HepG2 (cell line): Measurements from ENCODE around the gene GRID1. TPM values are rescaled to one million over a fixed set of nuclear protein-coding genes. Genes with fewer than 3 reads are reported as not detected.

Source experiments
- ATAC-seq: fragments of 200-7000 bp; cut with Tn5 transposase; 3 replicates; pipeline ENCODE4 v1.9.1; 2020; ENCODE audit warnings: mild to moderate bottlenecking, moderate library complexity
- BruUV-seq: library from RNA; stranded (reverse); fragments of 400-500 nt; replicated peaks from 2 replicates; lab custom pipeline; 2021; lab: Mats Ljungman, UMichigan
- CTCF ChIA-PET: fragments of 300-600 bp; formaldehyde crosslinking; extraction: SDS; loops from one replicate; lab custom pipeline; 2021; ENCODE audit warnings: low total read pairs, inconsistent platforms, low intra/inter-chr PET ratio; lab: Yijun Ruan, JAX
- POLR2A ChIA-PET: fragments of 350-600 bp; sonication (Branson Sonifier 250); formaldehyde crosslinking; loops from one replicate; lab custom pipeline; 2020; ENCODE audit warnings: antibody characterized with exemption, inconsistent platforms; lab: Yijun Ruan, JAX
- DNase-seq: peaks from one replicate; pipeline ENCODE4 v3.0.0-alpha.2; 2015; ENCODE audit warnings: low spot score
- FAIRE-seq: peaks from 3 replicates; lab custom pipeline; 2011; peaks lifted over from hg19 to GRCh38; lab: Jason Lieb, UNC
- H2AFZ ChIP-seq: one replicate; pipeline ENCODE4 v1.6.1; 2011; ENCODE audit warnings: low read length, inconsistent platforms
- H3K27ac ChIP-seq: fragments of 300-600 bp; 3 replicates; pipeline ENCODE4 v1.8.0; 2011; ENCODE audit warnings: mixed run types, mild to moderate bottlenecking, mixed read lengths, low read length, inconsistent platforms; ENCODE audit not compliant: insufficient read depth; ENCODE audit errors: extremely low read length
- H3K27me3 ChIP-seq, 2 experiments: fragments of 200-600 bp in 1 of 2; 2 replicates in 1 of 2; 3 replicates in 1 of 2; pipeline versions ENCODE4 v1.6.0 to v1.8.0; 2011; ENCODE audit warnings: low read length in 2 of 2, mild to moderate bottlenecking in 2 of 2, moderate library complexity in 2 of 2, inconsistent platforms in 1 of 2; ENCODE audit not compliant: insufficient read depth in 2 of 2, control insufficient read depth in 1 of 2
- H3K36me3 ChIP-seq, 2 experiments: fragments of 200-600 bp in 1 of 2; replicated peaks in 1 of 2; 2 replicates in 1 of 2; 3 replicates in 1 of 2; pipeline versions ENCODE4 v1.5.1 to v1.8.0; 2011; ENCODE audit warnings: low read length in 2 of 2, inconsistent platforms in 1 of 2; ENCODE audit not compliant: insufficient read depth in 2 of 2, control insufficient read depth in 1 of 2
- H3K4me1 ChIP-seq: 2 replicates; pipeline ENCODE4 v1.5.1; 2012; ENCODE audit warnings: low read length, inconsistent platforms; ENCODE audit not compliant: insufficient read depth
- H3K4me2 ChIP-seq: 2 replicates; pipeline ENCODE4 v1.6.0; 2011; ENCODE audit warnings: low read depth, low read length, inconsistent platforms
- H3K4me3 ChIP-seq, 3 experiments: fragments of 200-600 bp in 1 of 3; sonication (generic), shearing (Covaris generic) in 1 of 3; replicated peaks in 1 of 3; 2 replicates each; pipeline ENCODE4 v1.5.1; 2011 to 2016; ENCODE audit warnings: low read length in 3 of 3, inconsistent platforms in 2 of 3, low read depth in 2 of 3, mild to moderate bottlenecking in 2 of 3, control low read depth in 1 of 3, mixed read lengths in 1 of 3; ENCODE audit not compliant: insufficient read depth in 1 of 3
- H3K79me2 ChIP-seq: one replicate; pipeline ENCODE4 v1.6.1; 2011; ENCODE audit warnings: low read length, inconsistent platforms; ENCODE audit not compliant: insufficient read depth
- H3K9ac ChIP-seq: 2 replicates; pipeline ENCODE4 v1.6.0; 2011; ENCODE audit warnings: mild to moderate bottlenecking, low read depth, low read length, inconsistent platforms; ENCODE audit not compliant: insufficient read depth
- H3K9me3 ChIP-seq: 2 replicates; pipeline ENCODE4 v1.5.1; 2012; ENCODE audit warnings: mild to moderate bottlenecking, low read length
- H4K20me1 ChIP-seq: 2 replicates; pipeline ENCODE4 v1.6.0; 2011; ENCODE audit warnings: inconsistent platforms, mild to moderate bottlenecking, low read length, moderate library complexity; ENCODE audit not compliant: insufficient read depth
- ATF1 ChIP-seq: IDR thresholded peaks from 2 replicates; pipeline ENCODE4 v1.6.1; 2016; ENCODE audit warnings: mild to moderate bottlenecking, control low read depth
- CREB3 ChIP-seq: sonication (generic); formaldehyde crosslinking; IDR thresholded peaks from 2 replicates; pipeline ENCODE4 v1.5.0; 2020; ENCODE audit warnings: missing genetic modification reagents
- CTCF ChIP-seq: sonication (generic); formaldehyde crosslinking; IDR thresholded peaks from 2 replicates; pipeline ENCODE4 v1.5.0; 2020; ENCODE audit warnings: mild to moderate bottlenecking, missing genetic modification reagents, moderate library complexity
- TP53 ChIP-seq: sonication (generic); formaldehyde crosslinking; conservative IDR thresholded peaks from 2 replicates; pipeline ENCODE4 v1.4.0; 2020; ENCODE audit warnings: missing genetic modification reagents
- XBP1 ChIP-seq: sonication (generic); formaldehyde crosslinking; IDR thresholded peaks from 2 replicates; pipeline ENCODE4 v1.5.0; 2020; ENCODE audit warnings: missing genetic modification reagents
- YY1 ChIP-seq: IDR thresholded peaks from 2 replicates; pipeline ENCODE4 v1.6.1; 2011; ENCODE audit warnings: low read length, low read depth, moderate library complexity, mild to moderate bottlenecking; ENCODE audit not compliant: insufficient read depth, insufficient replicate concordance
- ZNF317 ChIP-seq: sonication (generic); formaldehyde crosslinking; IDR thresholded peaks from 2 replicates; pipeline ENCODE4 v1.5.0; 2020; ENCODE audit warnings: mild to moderate bottlenecking, missing genetic modification reagents
- ZNF414 ChIP-seq: sonication (generic); formaldehyde crosslinking; IDR thresholded peaks from 2 replicates; pipeline ENCODE4 v1.5.0; 2020; ENCODE audit warnings: missing genetic modification reagents
- ZNF549 ChIP-seq: sonication (generic); formaldehyde crosslinking; IDR thresholded peaks from 2 replicates; pipeline ENCODE4 v1.5.0; 2020; ENCODE audit warnings: missing genetic modification reagents
- ZNF713 ChIP-seq: sonication (generic); formaldehyde crosslinking; IDR thresholded peaks from 2 replicates; pipeline ENCODE4 v1.4.0; 2020; ENCODE audit warnings: mild to moderate bottlenecking, missing genetic modification reagents
- WGBS: methylation state at CpG from one replicate; pipeline ENCODE4 v1.1.6; 2017; ENCODE audit warnings: low lambda C conversion rate; 5-methylcytosine and 5-hydroxymethylcytosine counted together
- in situ Hi-C: cut with HindIII; loops from 2 replicates; pipeline ENCODE4 v1.10.0; 2017; ENCODE audit warnings: low pct_unique_long_range_greater_than_20kb; ENCODE audit not compliant: extremely low pct_ligation_motif_present
- intact Hi-C: fragments of 100-400 bp; cut with micrococcal nuclease; formaldehyde crosslinking; loops from one replicate; pipeline ENCODE4 v1.10.0; 2022; ENCODE audit not compliant: unreplicated experiment
- polyA plus RNA-seq, 8 experiments: library from polyadenylated mRNA; depleted of rRNA in 3 of 8; stranded (reverse) in 7 of 8; unstranded in 1 of 8; fragments of >200 nt; fragmentation: Illumina TruSeq in 4 of 8; extraction: Trizol in 4 of 8; gene quantifications; 2 replicates each; pipeline versions ENCODE4 v1.2.1 to v1.2.3, GENCODE V29; 2011 to 2016; ENCODE audit warnings: low read depth in 4 of 8, missing spikeins in 1 of 8, mixed read lengths in 1 of 8; ENCODE audit not compliant: insufficient read depth in 1 of 8
- total RNA-seq, 5 experiments: library from RNA; depleted of rRNA; stranded (reverse); fragments of >200 nt; fragmentation: Illumina TruSeq; extraction: Trizol; gene quantifications; 2 replicates each; pipeline ENCODE4 v1.2.3, GENCODE V29; 2016; ENCODE audit warnings: low read depth in 1 of 5
- TF ChIP-seq, protein P1 (sequence below): conservative IDR thresholded peaks from 2 replicates; pipeline ENCODE4 v1.6.1; 2018; ENCODE audit warnings: missing genetic modification reagents

Gene GRID1
- total and polyA plus RNA-seq, 2 of the 13 experiments (the other 11 are each of a cell fraction or from before 2014, with no cell fraction given): 0.05 TPM; not detected in 1

DNA sequence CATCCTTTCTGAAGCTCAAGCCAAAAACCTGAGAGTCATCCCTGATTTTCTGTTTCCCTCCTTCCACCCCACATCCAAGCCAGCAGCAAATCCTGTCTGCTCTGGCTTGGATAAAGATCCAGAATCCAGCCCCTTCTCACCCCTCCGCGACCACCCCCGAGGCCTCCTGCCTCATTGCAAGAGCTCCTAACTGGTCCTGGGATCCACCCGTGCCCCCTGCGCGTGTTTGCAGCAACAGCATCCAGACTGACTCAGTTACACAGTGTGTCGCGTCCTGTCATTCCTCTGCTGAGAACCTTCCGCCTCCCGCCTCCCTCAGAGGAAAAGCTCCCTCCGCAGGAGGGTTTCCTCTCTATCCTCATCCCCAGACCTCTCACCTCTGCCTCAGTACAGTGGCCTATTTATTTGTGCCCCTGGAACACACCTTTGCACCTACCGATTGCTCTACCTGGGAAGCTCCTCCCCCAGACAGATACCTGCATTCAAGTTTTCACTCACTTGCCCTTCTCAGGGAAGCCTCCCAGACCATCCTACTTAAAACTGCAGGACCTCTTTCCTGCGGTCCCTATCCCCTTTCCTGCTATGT, 21.6 kb upstream of the GRID1 start (continued):
- no peak for TF ChIP-seq TP53 (CRISPR knock-in tag)

DNA sequence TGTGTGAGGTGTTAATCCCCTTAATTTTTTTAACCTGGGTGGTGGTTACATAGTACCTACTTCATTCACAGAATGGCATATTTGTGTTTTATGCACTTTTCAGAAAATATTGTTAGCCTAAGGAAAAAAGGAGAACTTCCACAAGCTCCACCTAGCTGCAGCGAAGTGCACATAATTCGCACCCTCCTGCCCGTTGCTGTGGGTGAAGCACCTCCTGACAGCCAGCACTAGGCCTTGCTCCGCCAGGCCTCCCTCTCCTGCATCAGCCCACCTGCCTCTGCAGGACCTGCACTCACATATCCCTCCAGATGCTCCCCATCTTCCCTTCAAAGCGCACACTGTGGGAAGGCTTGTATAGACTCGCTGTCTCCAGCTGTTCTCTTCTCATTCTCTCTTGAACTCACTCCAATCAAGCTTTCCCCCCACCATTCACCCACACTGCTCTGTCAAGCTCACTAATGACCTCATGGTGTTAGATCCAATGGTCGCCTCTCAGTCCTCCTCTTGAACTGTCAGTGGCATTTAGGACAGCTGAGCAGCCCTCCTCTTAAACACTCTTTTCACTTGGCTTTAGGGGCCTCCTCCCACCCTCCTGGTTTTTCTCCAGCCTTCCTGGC, 20.7 kb upstream of the GRID1 start:
- intact Hi-C loops: no loop called here
- FAIRE-seq (no peak), ATAC-seq (peak; percentile 77), DNase-seq (no peak)
- H3K27me3 ChIP-seq: peaks cover 5 to 28% of the 10 kb centered on the region in 2 experiments; a peak in 3 of 5 replicates
- no peak overlapping the region for H2AFZ ChIP-seq
- in situ Hi-C loops: no loop called here
- no peak overlapping the region for H3K4me2 ChIP-seq
- 45% methylated on average over 5 of the region's 7 CpGs for WGBS
- H4K20me1 ChIP-seq: no peaks in the 10 kb centered on the region
- peaks cover 12% of the 10 kb centered on the region for H3K4me1 ChIP-seq
- H3K79me2 ChIP-seq: no peaks in the 10 kb centered on the region
- no peaks in the 10 kb centered on the region for H3K36me3 ChIP-seq
- H3K27ac ChIP-seq: no peak overlapping the region
- no peak for TF ChIP-seq XBP1 (CRISPR knock-in tag)
- TF ChIP-seq CTCF (CRISPR knock-in tag): peak; percentile 21; the same call in 1 of the 2 replicates
- ChIA-PET CTCF (no interaction called here), POLR2A (no interaction called here)
- no peak overlapping the region for H3K4me3 ChIP-seq
- no peaks in the 10 kb centered on the region for H3K9me3 ChIP-seq
- no peak overlapping the region for H3K9ac ChIP-seq
- no TSS peak for BruUV-seq

DNA sequence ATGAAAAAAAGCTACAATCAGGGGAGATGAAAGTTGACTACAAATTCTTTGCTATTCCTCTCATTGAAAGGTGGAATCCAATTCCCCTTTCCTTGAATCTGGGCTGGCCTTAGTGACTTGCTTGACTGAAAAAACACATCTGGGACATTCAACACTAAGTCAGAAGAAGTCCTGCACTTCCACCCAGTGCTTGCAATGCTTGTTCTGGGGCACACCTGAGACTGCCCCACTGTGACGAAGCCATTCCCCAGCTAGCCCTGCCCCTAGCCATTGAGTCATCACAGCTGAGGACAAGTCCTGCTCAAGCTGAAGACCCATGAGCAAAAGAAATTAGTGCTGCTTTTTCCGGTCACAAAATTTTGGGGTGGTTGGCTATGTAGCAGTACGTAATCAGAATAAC, 19.2 kb upstream of the GRID1 start:
- no peak overlapping the region for H2AFZ ChIP-seq
- H3K4me1 ChIP-seq: peaks cover 5% of the 10 kb centered on the region
- FAIRE-seq: no peak
- intact Hi-C loops: no loop called here
- ChIA-PET POLR2A (no interaction called here), CTCF (no interaction called here)
- no peaks in the 10 kb centered on the region for H4K20me1 ChIP-seq
- in situ Hi-C loops: no loop called here
- no peaks in the 10 kb centered on the region for H3K9me3 ChIP-seq
- no peak overlapping the region for H3K4me3 ChIP-seq
- DNase-seq: no peak
- no peak overlapping the region for H3K27ac ChIP-seq
- no peaks in the 10 kb centered on the region for H3K79me2 ChIP-seq
- 57% methylated on average over 3 of the region's 3 CpGs for whole genome bisulfite sequencing
- peaks cover 2 to 19% of the 10 kb centered on the region in 2 experiments; a peak in 3 of 5 replicates for H3K27me3 ChIP-seq
- no peaks in the 10 kb centered on the region for H3K36me3 ChIP-seq
- ATAC-seq: no peak
- H3K4me2 ChIP-seq: no peak overlapping the region
- no TSS peak for BruUV-seq
- H3K9ac ChIP-seq: no peak overlapping the region
- TF ChIP-seq, protein P1, sequence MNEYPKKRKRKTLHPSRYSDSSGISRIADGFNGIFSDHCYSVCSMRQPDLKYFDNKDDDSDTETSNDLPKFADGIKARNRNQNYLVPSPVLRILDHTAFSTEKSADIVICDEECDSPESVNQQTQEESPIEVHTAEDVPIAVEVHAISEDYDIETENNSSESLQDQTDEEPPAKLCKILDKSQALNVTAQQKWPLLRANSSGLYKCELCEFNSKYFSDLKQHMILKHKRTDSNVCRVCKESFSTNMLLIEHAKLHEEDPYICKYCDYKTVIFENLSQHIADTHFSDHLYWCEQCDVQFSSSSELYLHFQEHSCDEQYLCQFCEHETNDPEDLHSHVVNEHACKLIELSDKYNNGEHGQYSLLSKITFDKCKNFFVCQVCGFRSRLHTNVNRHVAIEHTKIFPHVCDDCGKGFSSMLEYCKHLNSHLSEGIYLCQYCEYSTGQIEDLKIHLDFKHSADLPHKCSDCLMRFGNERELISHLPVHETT (CRISPR knock-in tag): no peak
- TF ChIP-seq ZNF317 (CRISPR knock-in tag) (no peak), ZNF713 (CRISPR knock-in tag) (no peak), YY1 (no peak), ZNF549 (CRISPR knock-in tag) (no peak), CREB3 (no peak), ATF1 (CRISPR knock-in tag) (no peak), ZNF414 (CRISPR knock-in tag) (no peak)
